Cardiac septum (tissue), 1 donor: ENCODE results near the gene DENND1A. TPM values are rescaled to one million over a fixed set of nuclear protein-coding genes. Genes with fewer than 3 reads are reported as not detected.

Experiments
- DNase-seq: peaks from one replicate; pipeline ENCODE4 v3.0.0-alpha.2; 2020; ENCODE audit warnings: low spot score
- intact Hi-C: fragments of 100-400 bp; cut with DNase I; formaldehyde crosslinking; loops from one replicate; pipeline ENCODE4 v1.14.0; 2022
- total RNA-seq: library from RNA; stranded (reverse); fragmentation: NEBNext Ultra II Directional; extraction: Animal tissue kit (Norgen Biotek cat#: 25700); gene quantifications from one replicate; pipeline ENCODE4 v1.2.1, GENCODE V29; 2021
- donor health status: DM: no; HTN: no; CAD: no.

DENND1A gene
- total RNA-seq, 1 donor from 2014 or later, result 16.0 TPM

DNA sequence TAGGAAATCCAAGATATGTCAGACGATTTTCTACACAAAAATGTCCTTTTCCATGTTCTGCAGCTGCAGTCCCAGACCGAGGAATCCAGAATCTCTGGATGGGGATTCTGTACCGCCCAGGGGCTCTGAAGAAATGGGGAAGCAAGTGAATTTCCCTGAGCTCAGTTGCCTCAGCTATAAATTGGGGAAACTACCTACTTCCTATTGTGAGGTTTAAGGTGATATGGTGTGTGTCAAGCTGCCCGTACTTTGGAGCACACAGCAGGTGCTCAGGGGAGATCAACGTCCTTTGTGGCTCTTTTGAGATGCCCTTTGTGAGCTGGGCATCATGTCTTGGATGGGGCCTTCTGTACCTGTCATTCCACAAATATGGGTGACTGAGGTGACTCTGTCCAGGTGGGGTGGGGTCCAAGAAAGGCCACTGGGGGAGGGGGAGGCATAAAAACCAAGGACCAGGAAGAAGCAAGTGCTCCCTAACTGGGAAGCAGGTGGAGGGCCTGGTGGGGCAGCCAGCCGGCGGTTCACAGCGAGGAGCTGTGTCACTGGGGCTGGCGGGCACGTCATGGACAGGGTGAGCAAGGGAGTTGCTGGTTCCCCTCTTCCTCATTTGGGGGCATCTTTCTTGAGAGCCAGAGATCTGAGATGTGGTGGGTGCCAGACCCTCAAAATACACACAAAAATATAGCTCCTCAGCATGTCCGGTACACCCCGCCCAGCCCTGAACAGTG lies 457.9 kb downstream of the DENND1A start:
- DNase-seq, result no peak

DNA sequence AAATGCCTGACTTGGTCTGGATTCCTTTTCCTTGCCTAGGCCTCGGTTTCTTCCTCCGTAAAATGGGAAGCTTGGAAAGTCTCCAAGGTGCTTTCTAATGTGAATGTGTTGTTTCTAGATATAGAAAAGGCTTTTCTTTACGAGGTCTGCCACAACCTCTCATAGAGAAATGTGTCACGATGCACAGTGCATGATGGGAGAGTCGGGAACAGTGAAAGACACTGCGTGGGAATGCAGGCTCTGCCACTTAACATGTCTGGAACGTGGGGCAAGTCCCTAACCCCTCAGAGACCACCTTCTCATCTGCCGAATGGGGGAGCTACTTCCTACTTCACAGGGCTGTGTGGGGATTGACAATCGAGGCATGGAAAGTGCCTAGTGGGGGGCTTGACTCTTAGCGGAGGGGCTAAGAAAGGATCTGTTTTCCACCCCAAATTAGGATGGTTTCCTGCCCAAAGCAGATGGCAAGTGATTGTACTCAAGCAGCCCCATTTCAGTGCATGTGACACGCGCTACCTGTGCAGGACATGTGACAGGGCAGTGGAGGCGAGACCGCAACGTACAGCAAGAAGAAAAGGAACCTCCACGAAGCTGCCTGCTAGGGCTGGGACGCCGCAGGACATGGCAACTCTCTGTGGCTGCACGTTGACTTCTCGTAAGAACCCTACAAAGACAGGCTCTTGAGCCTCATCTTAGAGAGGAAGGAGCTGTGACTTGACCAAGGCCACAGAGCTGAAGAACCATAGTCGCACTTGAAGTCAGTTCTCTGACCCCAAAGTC lies 458.7 kb downstream of the DENND1A start:
- intact Hi-C loops, result no loop called here
- DNase-seq, result no peak

More for the DNA sequence above, 457.9 kb downstream of the DENND1A start:
- intact Hi-C loops, result no loop called here

GRCh38 chr9:123470121-123470782 lies 459.7 kb downstream of the DENND1A start:
- no peak for DNase-seq
- intact Hi-C loops, result no loop called here

DNA sequence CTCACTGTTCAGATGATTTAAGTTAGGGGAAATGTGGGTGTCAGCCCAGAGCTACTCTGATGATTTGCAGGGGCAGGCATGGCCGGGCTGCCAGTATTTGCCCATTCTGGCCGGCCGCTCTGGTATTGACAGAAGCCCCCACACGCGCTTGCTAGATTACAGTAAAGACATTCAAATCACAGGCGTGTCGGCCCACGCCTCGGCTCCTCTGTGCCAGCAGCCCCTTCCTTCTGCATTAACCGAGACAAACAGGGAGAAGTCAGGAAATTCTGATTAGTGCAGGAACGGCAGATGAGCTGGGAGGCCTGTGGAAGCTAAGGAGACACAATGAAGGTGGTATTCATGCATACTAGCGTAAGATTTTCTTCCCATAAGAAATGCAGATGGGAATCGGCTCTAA lies 460.6 kb downstream of the DENND1A start:
- intact Hi-C loops, result no loop called here
- DNase-seq, result no peak

DNA sequence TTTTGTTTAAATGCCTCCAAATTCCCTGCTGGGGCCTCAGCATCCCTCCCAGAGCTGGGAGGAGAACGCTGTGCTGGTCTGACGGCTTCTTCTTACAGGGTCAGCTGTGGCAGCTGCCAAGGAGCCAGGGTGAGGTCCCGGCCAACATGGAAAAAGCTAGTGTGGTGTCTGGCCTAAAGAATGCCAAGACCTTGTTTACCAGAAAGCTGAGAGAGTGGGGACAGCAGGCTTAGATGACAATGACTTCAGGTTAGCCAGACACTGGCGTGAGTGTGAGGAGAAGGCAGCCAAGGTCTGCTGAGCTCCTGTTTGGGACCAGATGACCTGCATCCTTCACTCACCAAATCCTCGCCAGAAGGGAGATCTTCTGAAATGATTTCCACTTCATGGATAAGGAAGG lies 461.4 kb downstream of the DENND1A start:
- intact Hi-C loops, result no loop called here
- DNase-seq, result no peak

- DNase-seq, result no peak
- intact Hi-C loops, result no loop called here
Observed at GRCh38 chr9:123465304-123465703, 464.6 kb downstream of the DENND1A start.

DNA sequence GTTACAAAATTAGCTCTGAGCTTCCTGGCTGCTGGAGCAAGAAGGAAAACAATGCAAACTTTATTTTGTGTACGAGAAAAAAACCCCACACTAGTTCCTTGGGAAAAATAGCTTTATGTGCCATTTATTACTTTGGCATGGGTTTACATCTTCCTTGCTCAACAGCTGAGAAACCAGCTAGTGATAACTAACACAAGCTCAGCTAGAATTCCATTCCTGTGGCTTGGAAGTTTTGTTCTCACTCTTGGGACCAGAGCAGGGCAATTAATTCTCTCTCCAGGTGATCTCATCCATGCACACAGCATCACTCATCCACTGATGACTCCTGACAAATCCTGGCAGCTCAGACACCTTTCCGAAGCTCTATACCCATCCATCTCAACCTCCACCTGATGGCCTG lies 469.8 kb downstream of the DENND1A start:
- intact Hi-C loops, result no loop called here
- DNase-seq, result no peak

DNA sequence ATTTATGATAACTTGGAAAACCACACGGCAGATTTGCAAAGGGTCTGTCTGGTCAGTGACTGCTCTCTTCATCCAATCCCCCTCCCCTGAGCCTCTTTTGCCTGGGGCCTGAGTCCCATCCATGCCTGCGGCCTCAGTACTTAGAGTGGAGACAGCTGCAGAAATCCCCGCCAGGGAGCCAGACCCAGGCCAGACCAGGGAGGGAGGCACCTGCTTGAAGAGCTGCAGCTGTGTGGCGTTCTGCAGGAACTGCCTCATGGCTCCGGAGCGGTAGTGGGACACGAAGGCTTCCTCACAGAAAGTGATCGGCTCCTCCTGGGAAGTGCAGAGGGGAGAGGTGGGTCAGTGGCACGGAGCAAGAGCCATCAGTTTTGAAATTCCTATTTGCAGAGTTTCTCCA lies 472.3 kb downstream of the DENND1A start:
- intact Hi-C loops, result no loop called here
- no peak for DNase-seq

DNA sequence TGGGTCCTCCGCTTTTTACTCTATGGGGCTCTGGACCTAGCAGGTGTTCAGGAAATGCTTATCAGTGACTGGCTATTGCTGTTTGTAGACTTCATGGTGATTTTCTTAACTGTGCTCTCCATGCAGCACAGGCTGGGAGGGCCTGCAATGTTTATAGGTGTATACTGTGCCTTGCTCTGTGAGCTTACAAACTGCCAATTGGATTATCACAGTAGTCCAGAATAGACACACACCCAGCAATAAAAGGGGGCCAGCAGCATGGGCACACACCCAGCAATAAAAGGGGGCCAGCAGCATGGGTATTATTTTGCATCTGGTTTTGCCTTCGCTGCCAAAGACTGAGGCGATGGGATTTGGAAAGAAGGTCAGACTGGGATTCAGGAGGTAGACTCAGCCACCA lies 473.9 kb downstream of the DENND1A start:
- intact Hi-C loops, result no loop called here
- no peak for DNase-seq

DNA sequence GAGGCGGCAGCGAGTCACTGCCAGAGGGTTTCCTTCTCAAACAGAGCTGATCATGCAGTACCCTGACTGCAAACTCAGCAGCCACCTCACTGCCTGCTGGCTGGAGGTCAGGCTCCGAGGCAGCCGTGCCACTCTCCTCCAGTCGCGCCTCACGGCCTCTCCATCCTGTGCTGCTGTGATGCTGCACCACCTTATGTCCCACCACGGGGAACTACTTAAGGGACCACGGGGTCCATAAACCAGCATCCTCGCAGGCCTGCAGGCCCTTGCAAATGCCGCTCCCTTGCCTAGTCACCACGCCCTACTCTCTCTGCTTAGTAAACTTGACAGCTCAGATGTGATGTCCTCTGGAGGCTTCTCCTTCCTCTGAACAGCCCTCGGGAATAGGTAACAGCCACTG lies 474.7 kb downstream of the DENND1A start:
- intact Hi-C loops, result no loop called here
- no peak for DNase-seq

- intact Hi-C loops, result no loop called here
- DNase-seq, result no peak
Observed at GRCh38 chr9:123454361-123454760, 475.6 kb downstream of the DENND1A start.

DNA sequence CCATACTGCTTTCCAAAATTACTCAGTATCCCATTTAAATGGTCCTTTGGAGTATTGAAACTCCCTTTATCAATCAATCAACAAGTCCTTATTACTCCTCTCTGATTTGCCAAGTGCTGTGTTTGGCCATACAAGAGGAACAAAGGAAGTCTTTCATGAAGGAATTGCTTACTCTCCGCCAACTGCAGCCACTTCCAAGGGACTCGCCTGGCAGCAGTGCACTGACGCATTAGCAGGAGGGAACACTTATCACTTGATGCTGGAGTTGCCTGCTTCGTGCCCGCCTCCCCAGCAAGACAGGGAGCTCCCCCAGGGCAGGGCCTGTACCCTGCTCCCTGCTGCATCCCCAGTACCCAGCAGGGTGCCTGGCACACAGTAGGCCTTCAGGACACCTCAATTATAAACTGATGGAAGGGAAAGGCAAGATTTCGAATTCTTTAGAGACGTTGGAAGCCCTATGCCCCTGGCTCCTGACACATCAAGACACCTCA lies 476.1 kb downstream of the DENND1A start:
- intact Hi-C loops, result no loop called here
- DNase-seq, result no peak

- intact Hi-C loops, result no loop called here
Observed at GRCh38 chr9:123453076-123453667, 476.8 kb downstream of the DENND1A start.

DNA sequence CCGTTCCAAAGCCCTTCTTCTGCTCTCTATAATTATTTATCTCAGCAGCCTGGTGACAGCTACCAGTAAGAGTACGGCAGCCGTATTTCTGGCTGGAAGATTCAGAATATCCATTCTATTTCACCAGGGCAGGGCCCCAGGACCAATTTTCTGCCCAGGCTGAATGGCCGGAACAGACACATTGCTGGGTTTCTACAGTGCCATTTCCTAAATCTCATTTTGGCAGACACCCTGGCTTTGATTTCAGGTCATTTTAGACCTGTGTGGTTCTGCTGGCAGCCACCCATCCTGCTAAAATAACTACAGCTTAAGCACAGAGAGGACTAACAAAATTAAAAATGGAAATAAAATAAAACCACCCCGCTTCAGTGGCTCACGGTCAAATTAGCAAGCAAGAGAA lies 478.9 kb downstream of the DENND1A start:
- intact Hi-C loops, result no loop called here
- DNase-seq, result peak; percentile 19

More at GRCh38 chr9:123453076-123453667, 476.8 kb downstream of the DENND1A start:
- no peak for DNase-seq

DNA sequence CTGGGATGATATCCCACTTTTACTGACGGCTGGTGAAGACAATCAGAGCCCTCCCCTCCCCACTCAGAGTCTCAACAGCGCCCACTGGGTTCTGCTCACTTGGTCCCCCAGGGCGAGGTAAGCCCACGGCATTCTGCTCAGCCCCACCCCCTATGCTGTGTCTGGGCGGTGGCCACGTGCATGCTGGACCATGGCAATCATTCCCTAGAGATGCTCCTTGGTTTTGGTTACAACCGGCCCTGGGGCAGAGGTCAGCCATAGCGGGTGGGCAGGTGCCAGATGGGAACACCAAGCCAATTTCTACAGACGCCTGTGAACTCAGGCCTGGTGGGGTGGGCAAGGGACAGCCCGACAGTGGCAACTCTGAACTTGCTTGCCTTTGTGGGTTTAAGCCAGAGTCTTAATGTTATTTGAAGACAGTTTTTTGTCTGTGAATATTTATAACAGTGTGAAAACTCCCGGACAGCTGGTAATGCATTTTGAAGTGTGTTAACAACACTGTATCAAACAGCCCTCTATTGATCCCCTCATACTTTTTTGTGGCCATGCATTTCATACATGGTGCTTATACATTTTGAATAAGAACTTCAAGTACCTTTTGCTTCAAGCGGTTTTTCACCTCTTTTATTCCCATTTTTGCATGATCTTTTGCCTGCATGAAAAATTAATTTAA lies 479.7 kb downstream of the DENND1A start:
- intact Hi-C loops, result no loop called here
- no peak for DNase-seq

- intact Hi-C loops, result no loop called here
- peak; percentile 24 for DNase-seq
Observed at GRCh38 chr9:123447934-123448646, 481.8 kb downstream of the DENND1A start.

DNA sequence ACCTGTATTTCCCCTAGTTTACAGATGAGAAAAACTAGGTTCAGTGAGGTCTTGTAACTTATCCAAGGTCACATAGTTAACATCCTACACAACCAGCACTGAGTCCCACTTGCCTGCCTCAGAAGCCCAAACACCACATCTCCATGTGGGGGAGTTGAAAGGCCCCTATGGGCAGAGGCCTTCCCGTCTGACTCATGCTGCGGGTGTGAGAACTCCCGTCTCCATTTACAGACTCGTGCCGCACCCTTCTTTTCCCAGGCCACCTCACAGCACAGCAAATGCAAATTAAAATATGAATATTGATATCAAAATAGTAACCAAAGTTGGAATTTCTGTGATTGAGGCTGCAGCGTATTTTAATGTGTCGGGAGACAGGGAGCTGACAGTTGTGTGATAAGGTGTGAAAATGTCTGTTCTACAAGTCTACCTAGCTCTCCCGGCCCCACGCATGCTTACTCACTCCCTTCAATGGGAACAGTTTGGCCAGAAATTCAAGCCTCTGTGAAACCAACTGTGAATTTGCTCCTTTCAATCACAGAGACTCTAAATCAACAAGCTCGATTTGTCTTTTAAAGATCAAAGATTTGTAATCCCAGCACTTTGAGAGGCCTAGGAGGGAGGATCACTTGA lies 483.8 kb downstream of the DENND1A start:
- intact Hi-C loops, result no loop called here
- peak; percentile 63 for DNase-seq

GRCh38 chr9:123445116-123445515 lies 484.8 kb downstream of the DENND1A start:
- intact Hi-C loops, result no loop called here
- peak; percentile 26 for DNase-seq
